ENCODE measurements around the gene XRCC3.

GRCh38 chr14:103693515-103693914, 21.7 kb downstream of the XRCC3 start:
- TF ChIP-seq CTCF (IDR thresholded peaks at IDR 0.05) (no peak), POLR2A (IDR thresholded peaks at IDR 0.05) (no peak)
